ENCODE data around the gene RNASET2. TPM values are rescaled to one million over a fixed set of nuclear protein-coding genes. Genes with fewer than 3 reads are reported as not detected.

The RNASET2 gene
- total RNA-seq, 2 experiments from 2014 or later = 62.5 to 66.1 TPM

DNA sequence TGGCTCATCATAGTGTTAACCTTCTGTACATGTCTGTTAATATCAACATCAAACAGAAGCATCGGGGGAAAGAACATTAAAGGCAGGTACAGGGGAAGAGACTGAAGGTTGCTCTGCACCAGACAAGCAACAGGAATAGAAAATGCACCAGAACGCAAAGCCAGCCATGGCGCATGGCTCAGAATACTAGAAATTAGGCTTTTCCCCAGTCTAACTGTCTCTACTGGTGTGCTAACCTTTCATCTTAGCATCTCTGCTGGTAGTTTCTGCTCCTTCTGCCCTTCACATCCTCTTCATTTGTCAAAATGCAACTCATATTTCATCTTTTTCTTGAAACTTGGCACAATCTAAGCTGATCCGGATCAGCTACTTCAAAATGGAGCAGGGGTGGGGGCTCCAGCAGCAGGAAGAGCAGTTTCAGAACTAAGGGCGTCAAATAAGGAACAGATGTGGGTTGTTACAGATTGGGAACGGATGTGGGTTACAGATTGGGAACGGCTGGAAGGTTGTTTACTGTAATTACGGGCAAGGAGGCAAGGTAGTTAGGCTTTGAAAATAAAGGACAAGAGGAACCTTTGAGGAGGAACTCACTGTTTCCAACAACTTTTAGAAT, 13.1 kb upstream of the RNASET2 start:
- ChIA-PET POLR2A (no interaction called here), CTCF (interaction anchor here (0.8 to 1.8 kb wide), 3 partner anchors 18 to 194 kb away, joined by 3 to 5 read pairs (median 3); no protein-coding TSS in a partner anchor)
- peaks cover 27% of the 10 kb centered on the region for H3K4me1 Mint-ChIP-seq (ENCODE audit: low read depth)
- peak; percentile 26 for DNase-seq
- peaks cover 21% of the 10 kb centered on the region for H3K9me3 Mint-ChIP-seq
- peaks cover 16% of the 10 kb centered on the region for H3K36me3 Mint-ChIP-seq
- peak overlapping the region; percentile 65 for H3K27ac Mint-ChIP-seq
- no peaks in the 10 kb centered on the region for H3K27me3 Mint-ChIP-seq
- H3K4me3 Mint-ChIP-seq = peak overlapping the region; percentile 1
- intact Hi-C loops (cut with micrococcal nuclease) = no loop called here

DNA sequence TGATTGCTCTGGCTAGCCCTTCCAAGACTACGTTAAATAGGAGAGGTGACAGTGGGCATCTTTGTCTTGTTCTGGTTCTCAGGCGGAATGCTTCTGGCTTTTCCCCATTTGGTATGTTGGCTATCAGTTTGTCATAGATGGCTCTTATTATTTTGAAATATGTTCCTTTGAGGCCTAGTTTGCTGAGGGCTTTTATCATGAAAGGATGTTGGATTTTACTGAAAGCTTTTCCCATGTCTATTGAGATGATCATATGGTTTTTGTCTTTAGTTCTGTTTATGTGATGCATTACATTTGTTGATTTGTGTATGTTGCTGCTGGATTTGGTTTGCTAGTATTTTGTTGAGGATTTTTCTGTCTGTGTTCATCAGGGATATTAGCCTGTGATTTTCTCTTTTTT, 9.9 kb upstream of the RNASET2 start:
- Mint-ChIP-seq H3K4me3 (no peak overlapping the region), H3K9me3 (peaks cover 31% of the 10 kb centered on the region), H3K27me3 (no peaks in the 10 kb centered on the region), H3K27ac (no peak overlapping the region), H3K36me3 (peaks cover 15% of the 10 kb centered on the region), H3K4me1 (ENCODE audit: low read depth) (peaks cover 19% of the 10 kb centered on the region)
- intact Hi-C loops (cut with micrococcal nuclease) = no loop called here
- POLR2A ChIA-PET = no interaction called here
- no peak for DNase-seq
- CTCF ChIA-PET = no interaction called here

DNA sequence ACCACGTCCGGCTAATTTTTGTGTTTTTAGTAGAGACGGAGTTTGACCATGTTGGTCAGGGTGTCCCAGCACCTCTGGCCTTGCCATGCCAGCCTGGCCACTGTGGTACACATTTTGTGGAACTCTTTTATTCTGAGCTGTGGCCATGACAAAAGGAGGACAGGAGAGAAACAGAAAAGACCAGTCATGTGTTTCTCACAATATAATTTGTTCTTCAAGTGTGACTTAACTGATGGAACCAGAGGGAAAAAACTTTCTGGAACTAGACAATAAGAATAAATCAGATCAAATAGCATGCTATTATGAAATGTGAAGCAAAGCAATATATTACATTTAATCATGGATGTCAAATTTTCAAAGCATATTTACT, 4.2 kb upstream of the RNASET2 start:
- no peaks in the 10 kb centered on the region for H3K27me3 Mint-ChIP-seq
- intact Hi-C loops (cut with micrococcal nuclease) = no loop called here
- H3K9me3 Mint-ChIP-seq = peaks cover 16% of the 10 kb centered on the region
- H3K4me3 Mint-ChIP-seq = no peak overlapping the region
- peaks cover 38% of the 10 kb centered on the region for H3K4me1 Mint-ChIP-seq (ENCODE audit: low read depth)
- no peak overlapping the region for H3K27ac Mint-ChIP-seq
- H3K36me3 Mint-ChIP-seq = peaks cover 4% of the 10 kb centered on the region
- ChIA-PET CTCF (interaction anchor here (1.0 to 1.2 kb wide), 2 partner anchors 13 to 30 kb away, joined by 3 read pairs; no protein-coding TSS in a partner anchor), POLR2A (no interaction called here)
- no peak for DNase-seq

DNA sequence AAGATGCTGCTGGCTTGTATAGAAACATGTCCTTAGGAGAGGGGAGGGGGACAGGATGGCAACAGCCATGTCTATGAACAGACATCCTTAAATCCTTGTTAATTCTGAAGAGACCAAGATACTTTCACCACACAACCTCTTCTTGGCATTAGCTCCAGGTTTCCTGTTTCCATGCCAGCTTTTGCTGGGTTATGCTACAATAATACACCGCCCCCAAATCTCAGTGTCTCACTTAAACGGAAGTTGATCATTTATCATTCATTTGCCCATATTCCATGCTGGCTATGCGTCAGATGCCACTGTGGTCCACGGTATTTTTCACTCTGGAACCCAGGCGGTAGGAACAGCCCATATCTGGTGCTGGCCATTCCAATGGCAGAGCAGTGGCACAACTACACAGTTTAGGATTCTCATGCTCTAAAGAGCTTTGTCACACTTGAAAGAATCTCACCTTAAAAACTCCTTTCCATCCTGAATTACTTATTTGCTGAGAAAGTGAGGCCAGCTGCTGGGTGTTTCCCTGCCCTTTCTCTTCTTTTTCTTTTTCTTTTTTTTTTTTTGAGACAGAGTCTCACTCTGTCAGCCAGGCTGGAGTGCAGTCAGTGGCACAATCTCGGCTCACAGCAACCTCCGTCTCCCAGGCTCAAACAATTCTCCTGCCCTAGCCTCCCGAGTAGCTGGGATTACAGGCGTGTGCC, 3.7 kb upstream of the RNASET2 start:
- DNase-seq = no peak
- Mint-ChIP-seq H3K27me3 (no peaks in the 10 kb centered on the region), H3K4me1 (ENCODE audit: low read depth) (peaks cover 42% of the 10 kb centered on the region), H3K4me3 (no peak overlapping the region), H3K36me3 (peaks cover 6% of the 10 kb centered on the region), H3K9me3 (peaks cover 14% of the 10 kb centered on the region), H3K27ac (peak overlapping the region; percentile 94)
- ChIA-PET POLR2A (interaction anchor here (1.3 kb wide), 1 partner anchor 39 kb away, joined by 4 read pairs; the partner anchor contains the start of gene CEP43), CTCF (interaction anchor here (0.9 to 1.2 kb wide), 4 partner anchors 14 to 30 kb away, joined by 3 read pairs; no protein-coding TSS in a partner anchor)
- intact Hi-C loops (cut with micrococcal nuclease) = loop anchor here (1.0 to 10.0 kb wide), 4 partner anchors 9 to 545 kb away; partner anchors contain the start of gene RPS6KA2

DNA sequence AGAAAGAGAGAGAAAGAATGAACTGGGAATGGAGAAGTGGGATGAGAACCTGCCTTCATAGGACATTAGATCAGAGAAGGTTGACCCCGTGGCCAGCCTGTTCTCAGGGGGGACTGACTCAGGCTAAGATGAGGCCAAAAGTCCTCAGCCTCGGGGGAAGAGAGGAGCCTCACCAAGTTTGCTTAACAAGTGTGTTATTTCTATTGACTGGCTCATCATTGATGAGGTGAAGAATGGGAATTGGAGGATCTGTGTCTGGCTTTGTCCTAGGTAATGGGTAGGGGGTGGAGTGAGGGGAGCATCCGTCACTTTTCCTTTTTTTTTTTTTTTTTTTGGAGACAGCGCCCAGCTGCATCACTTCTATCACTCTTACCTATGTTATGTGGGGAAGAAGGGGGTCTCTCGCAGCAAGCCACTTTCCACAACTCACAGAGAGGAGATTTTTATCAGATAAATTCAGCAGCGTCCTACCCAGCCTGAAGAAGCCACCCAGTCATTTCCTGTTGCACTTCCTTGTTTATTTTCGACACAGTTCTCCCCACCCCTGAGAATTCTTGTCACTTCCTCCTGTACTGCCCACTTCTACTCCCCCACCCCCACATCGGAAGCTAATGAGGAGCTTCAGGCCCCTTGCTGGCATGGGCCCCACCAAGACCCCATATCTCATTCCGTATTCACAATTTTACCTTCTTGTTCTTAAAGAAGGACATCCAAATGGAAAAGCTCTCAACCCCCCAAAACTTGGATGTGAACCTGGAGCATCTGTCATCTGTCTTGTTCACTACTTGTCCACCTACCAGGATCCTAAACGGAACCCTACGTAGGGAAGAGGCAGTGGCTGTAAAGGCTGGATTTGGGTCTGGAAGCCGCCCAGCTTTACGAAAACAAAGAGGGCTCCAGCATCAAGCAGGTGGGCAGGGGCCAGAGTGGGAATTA, 2.8 kb upstream of the RNASET2 start:
- Mint-ChIP-seq H3K4me1 (ENCODE audit: low read depth) (peaks cover 47% of the 10 kb centered on the region), H3K36me3 (peaks cover 4% of the 10 kb centered on the region), H3K27me3 (no peaks in the 10 kb centered on the region), H3K4me3 (peak overlapping the region; percentile 68), H3K27ac (peak overlapping the region; percentile 94), H3K9me3 (peaks cover 8% of the 10 kb centered on the region)
- DNase-seq = peak; percentile 59
- ChIA-PET CTCF (interaction anchor here (0.9 to 1.2 kb wide), 2 partner anchors 22 to 31 kb away, joined by 3 read pairs; no protein-coding TSS in a partner anchor), POLR2A (interaction anchor here (1.3 kb wide), 1 partner anchor 40 kb away, joined by 4 read pairs; the partner anchor contains the start of gene CEP43)
- intact Hi-C loops (cut with micrococcal nuclease) = loop anchor here (1.0 to 10.0 kb wide), 4 partner anchors 8 to 544 kb away; partner anchors contain the start of gene RPS6KA2

DNA sequence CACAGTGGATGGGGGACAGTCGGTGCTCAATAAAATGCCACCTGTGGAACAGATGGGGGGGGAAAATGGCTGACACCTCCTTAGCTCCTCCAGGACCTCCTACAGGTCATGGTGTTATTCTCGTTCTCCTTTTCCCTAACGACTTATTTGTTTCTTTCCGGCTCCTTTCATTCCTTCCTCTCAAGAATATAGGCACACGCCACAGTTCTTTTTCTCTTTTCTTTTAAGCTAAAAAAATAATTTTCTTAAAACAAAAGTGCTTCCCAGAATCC, 1.4 kb upstream of the RNASET2 start:
- Mint-ChIP-seq H3K4me1 (ENCODE audit: low read depth) (peaks cover 62% of the 10 kb centered on the region), H3K27me3 (no peaks in the 10 kb centered on the region), H3K36me3 (peaks cover 4% of the 10 kb centered on the region), H3K4me3 (peak overlapping the region; percentile 89), H3K27ac (peak overlapping the region; percentile 94), H3K9me3 (peaks cover 4% of the 10 kb centered on the region)
- CTCF ChIA-PET = interaction anchor here (1.0 to 2.6 kb wide), 4 partner anchors 32 to 183 kb away, joined by 3 to 14 read pairs (median 6); partner anchors contain the start of gene CEP43
- intact Hi-C loops (cut with micrococcal nuclease) = loop anchor here (2.0 to 10.0 kb wide), 5 partner anchors 15 to 575 kb away; partner anchors contain the start of genes MPC1 and RPS6KA2
- no peak for DNase-seq
- POLR2A ChIA-PET = interaction anchor here (1.7 to 7.5 kb wide), 3 partner anchors 15 to 90 kb away, joined by 4 to 41 read pairs (median 18); partner anchors contain the start of gene CEP43

DNA sequence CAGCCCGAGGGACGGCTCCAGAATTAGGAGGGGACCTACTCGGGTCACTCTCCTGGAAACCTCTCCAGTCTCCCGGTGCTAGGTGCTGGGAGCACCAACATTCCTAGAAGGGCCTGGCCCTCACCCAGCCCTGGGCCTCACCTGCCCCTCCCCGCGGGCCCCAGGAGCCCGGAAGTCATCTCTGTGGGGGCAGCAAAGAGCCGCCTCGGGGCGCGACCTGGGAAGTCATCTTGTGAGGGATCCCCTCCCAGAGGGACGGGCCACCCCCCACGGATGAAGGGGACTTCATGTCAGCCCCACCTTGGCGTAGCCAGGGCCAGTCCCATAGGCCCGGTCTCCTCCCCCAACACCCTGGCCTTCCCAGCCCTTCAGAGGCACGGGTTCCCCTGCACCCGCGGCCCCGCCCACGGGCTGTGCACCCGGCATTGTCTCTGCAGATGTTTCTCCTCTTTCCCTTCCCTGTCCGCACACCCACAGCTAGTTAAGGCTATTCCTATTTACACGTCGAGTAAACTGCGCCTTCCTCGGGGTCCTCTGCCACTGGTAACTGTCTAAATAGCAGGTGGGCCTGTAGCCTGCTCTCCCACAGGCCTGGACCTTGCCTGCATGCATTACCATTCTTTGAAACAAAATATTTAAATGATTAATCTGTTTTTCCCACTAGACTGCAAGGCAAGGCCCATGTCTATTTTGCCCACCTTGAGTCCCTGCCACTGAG, 896 bp upstream of the RNASET2 start:
- no peaks in the 10 kb centered on the region for H3K27me3 Mint-ChIP-seq
- CTCF ChIA-PET = interaction anchor here (1.0 to 2.6 kb wide), 7 partner anchors 15 to 185 kb away, joined by 3 to 14 read pairs (median 4); partner anchors contain the start of gene CEP43
- POLR2A ChIA-PET = interaction anchor here (1.4 to 7.5 kb wide), 5 partner anchors 14 to 90 kb away, joined by 3 to 41 read pairs (median 6); partner anchors contain the start of gene CEP43
- H3K36me3 Mint-ChIP-seq = peaks cover 5% of the 10 kb centered on the region
- peak; percentile 74 for DNase-seq
- intact Hi-C loops (cut with micrococcal nuclease) = loop anchor here (2.0 to 10.0 kb wide), 4 partner anchors 14 to 574 kb away; partner anchors contain the start of gene MPC1
- H3K27ac Mint-ChIP-seq = peak overlapping the region; percentile 94
- peaks cover 67% of the 10 kb centered on the region for H3K4me1 Mint-ChIP-seq (ENCODE audit: low read depth)
- H3K9me3 Mint-ChIP-seq = no peaks in the 10 kb centered on the region
- H3K4me3 Mint-ChIP-seq = peak overlapping the region; percentile 89

DNA sequence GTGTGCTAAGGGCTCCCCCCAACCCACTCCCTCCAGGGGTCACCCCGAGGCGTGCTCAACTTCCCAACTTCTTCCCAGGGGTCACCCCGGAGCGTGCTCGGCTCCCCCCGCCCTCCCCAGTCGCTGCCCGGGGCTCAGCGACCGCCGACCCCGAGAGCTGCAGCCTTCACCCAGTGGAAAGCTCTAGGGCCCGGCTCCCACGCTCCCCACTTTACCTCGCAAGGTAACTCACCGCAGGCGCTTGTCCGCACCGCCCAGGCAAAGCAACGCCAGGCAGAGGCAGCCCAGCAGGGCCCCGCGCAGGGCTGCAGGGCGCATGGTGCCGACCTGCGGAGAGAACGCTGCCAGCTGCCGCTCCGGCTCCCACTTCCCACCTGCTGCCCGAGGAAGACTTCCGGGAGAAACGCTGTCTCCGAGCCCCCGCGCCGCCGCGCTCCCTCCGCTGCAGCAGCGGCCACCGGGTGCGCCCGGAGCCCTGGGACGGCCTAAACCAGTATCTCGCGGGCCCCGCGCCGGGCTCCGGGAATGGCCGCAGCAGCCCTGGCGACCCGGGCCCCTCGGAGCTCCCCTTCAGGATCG, 396 bp downstream of the RNASET2 start:
- Mint-ChIP-seq H3K9me3 (no peaks in the 10 kb centered on the region), H3K27me3 (no peaks in the 10 kb centered on the region), H3K36me3 (peaks cover 5% of the 10 kb centered on the region), H3K27ac (peak overlapping the region; percentile 94), H3K4me1 (ENCODE audit: low read depth) (peaks cover 77% of the 10 kb centered on the region), H3K4me3 (peak overlapping the region; percentile 89)
- CTCF ChIA-PET = interaction anchor here (0.6 to 2.6 kb wide), 10 partner anchors 14 to 396 kb away, joined by 3 to 14 read pairs (median 3); partner anchors contain the start of gene CEP43
- POLR2A ChIA-PET = interaction anchor here (0.8 to 7.5 kb wide), 8 partner anchors 10 to 395 kb away, joined by 3 to 41 read pairs (median 4); partner anchors contain the start of gene CEP43
- intact Hi-C loops (cut with micrococcal nuclease) = loop anchor here (1.0 to 10.0 kb wide), 5 partner anchors 13 to 573 kb away; partner anchors contain the start of genes CEP43 and MPC1
- no peak for DNase-seq

DNA sequence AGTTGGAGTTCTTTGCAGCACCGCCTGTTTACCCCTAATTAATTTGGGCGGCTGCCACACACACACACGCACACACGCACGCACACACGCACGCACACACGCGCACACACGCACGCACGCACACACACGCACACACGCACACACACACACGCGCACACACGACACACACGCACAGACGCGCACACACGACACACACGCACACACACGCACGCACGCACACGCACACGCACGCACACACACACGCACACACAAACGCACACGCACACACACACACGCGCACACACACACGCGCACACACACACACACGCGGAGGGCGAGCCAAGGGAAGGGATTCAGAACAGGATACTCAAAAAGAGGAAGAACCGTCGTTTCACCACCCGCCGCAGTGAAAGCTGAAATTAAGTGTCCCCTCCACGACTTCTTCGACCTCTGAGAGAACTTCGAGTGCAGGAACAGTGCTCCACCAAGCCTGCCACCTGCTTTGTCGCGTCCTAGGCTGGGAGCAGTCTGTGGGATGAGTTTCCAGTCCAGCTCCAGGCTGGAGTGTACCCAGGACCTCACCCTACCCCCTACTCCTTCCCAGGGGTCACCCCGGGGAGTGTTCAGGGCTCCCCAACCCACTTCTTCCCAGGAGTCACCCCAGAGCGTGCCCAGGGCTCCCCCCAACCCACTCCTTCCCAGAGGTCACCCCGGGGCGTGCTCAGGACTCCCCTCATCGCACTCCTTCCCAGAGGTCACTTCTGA, 1.1 kb downstream of the RNASET2 start:
- H3K4me1 Mint-ChIP-seq (ENCODE audit: low read depth) = peaks cover 78% of the 10 kb centered on the region
- intact Hi-C loops (cut with micrococcal nuclease) = loop anchor here (10.0 kb wide), 2 partner anchors 470 to 540 kb away; no protein-coding TSS in a partner anchor
- CTCF ChIA-PET = interaction anchor here (0.7 to 1.6 kb wide), 5 partner anchors 26 to 186 kb away, joined by 3 to 6 read pairs (median 3); no protein-coding TSS in a partner anchor
- peak; percentile 60 for DNase-seq
- H3K36me3 Mint-ChIP-seq = peaks cover 5% of the 10 kb centered on the region
- H3K27ac Mint-ChIP-seq = peak overlapping the region; percentile 87
- POLR2A ChIA-PET = interaction anchor here (0.8 to 7.5 kb wide), 6 partner anchors 13 to 396 kb away, joined by 3 to 41 read pairs (median 5); partner anchors contain the start of gene CEP43
- H3K4me3 Mint-ChIP-seq = peak overlapping the region; percentile 89
- H3K9me3 Mint-ChIP-seq = no peaks in the 10 kb centered on the region
- H3K27me3 Mint-ChIP-seq = no peaks in the 10 kb centered on the region
